Ishikawa (cell line): ENCODE data around the gene ITGA1.
A peak's percentile ranks its signal among the peaks of the same experiment; 100 is the strongest.

Source experiments
- CEBPB ChIP-seq: IDR thresholded peaks from 2 replicates; pipeline ENCODE4 v1.6.1; 2012
- CREB1 ChIP-seq: IDR thresholded peaks from 2 replicates; pipeline ENCODE4 v1.6.1; 2012; ENCODE audit warnings: low read depth
- EGR1 ChIP-seq: IDR thresholded peaks from 2 replicates; pipeline ENCODE4 v1.6.1; 2012
- EP300 ChIP-seq: IDR thresholded peaks from 2 replicates; pipeline ENCODE4 v1.6.1; 2012; ENCODE audit warnings: borderline replicate concordance
- FOXM1 ChIP-seq: IDR thresholded peaks from 2 replicates; pipeline ENCODE4 v1.6.1; 2012; ENCODE audit warnings: low read depth, borderline replicate concordance
- MAX ChIP-seq: IDR thresholded peaks from 2 replicates; pipeline ENCODE4 v1.6.1; 2012
- NFIC ChIP-seq: IDR thresholded peaks from 2 replicates; pipeline ENCODE4 v1.6.1; 2012
- RAD21 ChIP-seq: IDR thresholded peaks from 2 replicates; pipeline ENCODE4 v1.6.1; 2012; ENCODE audit warnings: low read depth
- REST ChIP-seq: IDR thresholded peaks from 2 replicates; pipeline ENCODE4 v1.6.1; 2012; ENCODE audit warnings: low read depth, mild to moderate bottlenecking
- TAF1 ChIP-seq: IDR thresholded peaks from 2 replicates; pipeline ENCODE4 v1.6.1; 2012; ENCODE audit warnings: low read depth, mild to moderate bottlenecking
- TCF12 ChIP-seq: IDR thresholded peaks from 2 replicates; pipeline ENCODE4 v1.6.1; 2012; ENCODE audit warnings: low read depth
- TEAD4 ChIP-seq: IDR thresholded peaks from 2 replicates; pipeline ENCODE4 v1.6.1; 2012
- USF1 ChIP-seq: IDR thresholded peaks from 2 replicates; pipeline ENCODE4 v1.6.1; 2012
- YY1 ChIP-seq: IDR thresholded peaks from 2 replicates; pipeline ENCODE4 v1.6.1; 2012; ENCODE audit warnings: low read depth
- ZBTB7A ChIP-seq: IDR thresholded peaks from 2 replicates; pipeline ENCODE4 v1.6.1; 2012; ENCODE audit warnings: low read depth

The ITGA1 gene

GRCh38 chr5:52788505-52788821 lies 747 bp downstream of the ITGA1 start:
- TF ChIP-seq CREB1 (no peak), TEAD4 (0 out of 2 replicates have a peak, but pooled peaks have one; percentile 21)

GRCh38 chr5:52789378-52789777 lies 1.7 kb downstream of the ITGA1 start:
- no peak for TF ChIP-seq EP300
- no peak for TF ChIP-seq CREB1
- TF ChIP-seq EGR1 = no peak
- TF ChIP-seq REST = no peak
- no peak for TF ChIP-seq NFIC
- TF ChIP-seq TAF1 = no peak
- TF ChIP-seq USF1 = no peak
- TF ChIP-seq TEAD4 = no peak
- no peak for TF ChIP-seq MAX
- TF ChIP-seq FOXM1 = no peak
- no peak for TF ChIP-seq CEBPB
- no peak for TF ChIP-seq TCF12
- no peak for TF ChIP-seq ZBTB7A

- TF ChIP-seq FOXM1 = no peak
- TF ChIP-seq NFIC = no peak
- no peak for TF ChIP-seq CREB1
- TF ChIP-seq USF1 = no peak
These were observed 2.1 kb downstream of the ITGA1 start for GRCh38 chr5:52789851-52790250.

- TF ChIP-seq MAX (no peak), EGR1 (no peak), YY1 (no peak), CREB1 (no peak), TEAD4 (no peak), RAD21 (no peak), REST (no peak), USF1 (no peak), NFIC (no peak), ZBTB7A (no peak), FOXM1 (no peak), EP300 (no peak), TAF1 (no peak), TCF12 (no peak), CEBPB (no peak)
These were observed 3.6 kb downstream of the ITGA1 start for GRCh38 chr5:52791366-52791765.

GRCh38 chr5:52794519-52794918 lies 6.8 kb downstream of the ITGA1 start:
- TF ChIP-seq EGR1 (no peak), YY1 (no peak), CEBPB (no peak), TCF12 (no peak)

- TF ChIP-seq CEBPB (no peak), TCF12 (no peak), USF1 (no peak), REST (no peak), TAF1 (no peak), ZBTB7A (no peak), MAX (no peak), CREB1 (no peak), RAD21 (no peak)
These were observed 8.3 kb downstream of the ITGA1 start for GRCh38 chr5:52796031-52796430.
